NCI-H82 (cell line): ENCODE data around the gene CLSTN2.

Experiments used
- DNase-seq: peaks from one replicate; lab custom pipeline; 2025; lab: John Stamatoyannopoulos, UW

CLSTN2 gene

DNA sequence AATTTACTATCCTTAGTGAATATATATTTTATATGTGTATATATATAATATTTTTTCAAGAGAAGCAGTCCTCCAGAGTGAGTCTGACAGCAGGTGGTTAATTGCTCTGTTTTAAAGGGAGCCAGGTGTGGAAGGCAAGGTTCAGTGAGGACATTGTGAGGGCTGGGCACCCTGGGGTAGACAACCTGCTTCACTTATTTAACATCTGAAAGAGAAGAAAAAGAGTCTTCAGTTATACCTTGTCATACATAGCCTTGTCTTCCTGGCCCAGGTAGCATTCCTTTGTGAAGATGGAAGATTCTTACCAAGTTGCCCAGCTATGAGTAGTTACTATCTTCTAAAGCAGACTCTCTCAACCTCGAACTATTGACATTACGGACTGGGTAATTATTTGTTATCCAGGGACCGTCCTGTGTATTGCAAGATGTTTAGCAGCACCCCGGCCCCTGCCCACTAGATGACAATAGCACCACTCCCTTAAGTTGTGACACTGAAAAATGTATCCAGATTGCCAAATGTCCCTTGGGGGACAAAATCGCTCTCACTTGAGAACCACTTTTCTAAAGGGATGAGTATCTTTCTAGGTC lies 406.9 kb downstream of the CLSTN2 start:
- no peak for DNase-seq

- no peak for DNase-seq
Measured at GRCh38 chr3:140342668-140343067, 407.7 kb downstream of the CLSTN2 start.

DNA sequence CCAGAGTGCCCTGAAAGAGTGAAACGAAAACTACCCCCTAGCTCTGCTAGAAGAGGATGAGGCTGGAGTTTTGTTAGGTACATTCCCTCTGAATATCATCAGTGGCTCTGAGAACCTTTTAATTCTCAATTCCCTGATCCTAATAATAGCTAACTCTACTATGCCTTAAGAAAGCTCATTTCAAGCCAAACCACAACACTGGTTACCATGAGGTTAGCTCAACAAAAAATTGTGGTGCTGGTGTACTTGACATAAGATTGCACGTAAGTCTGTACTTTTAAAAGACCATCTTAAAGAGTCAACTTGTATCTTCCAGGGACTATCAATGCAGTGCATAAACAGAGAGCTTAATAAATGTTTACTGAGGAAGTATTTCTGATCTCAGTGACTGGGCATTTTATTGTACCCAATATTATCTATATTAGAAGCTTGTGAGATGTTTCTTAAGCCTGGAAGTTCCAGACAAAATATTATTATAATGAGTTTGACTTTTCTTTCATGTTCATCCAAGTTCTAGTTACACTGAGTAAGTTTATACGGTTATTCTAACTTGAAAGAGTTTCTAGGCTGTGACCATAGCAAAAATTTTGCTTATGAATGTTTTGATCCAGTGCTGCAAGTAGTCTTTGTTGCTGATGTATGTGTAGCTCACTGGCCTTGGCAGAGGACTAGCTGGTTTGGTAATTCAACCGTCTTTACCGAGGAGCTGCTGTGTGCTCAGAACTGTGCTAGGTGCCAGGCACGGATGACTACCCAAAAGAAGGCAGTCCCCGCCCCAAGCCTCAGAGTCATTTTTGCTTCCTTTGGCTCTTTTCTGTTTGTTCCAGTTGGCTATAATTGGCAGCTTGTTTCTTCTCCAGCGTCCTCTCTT lies 408.5 kb downstream of the CLSTN2 start:
- DNase-seq = no peak

DNA sequence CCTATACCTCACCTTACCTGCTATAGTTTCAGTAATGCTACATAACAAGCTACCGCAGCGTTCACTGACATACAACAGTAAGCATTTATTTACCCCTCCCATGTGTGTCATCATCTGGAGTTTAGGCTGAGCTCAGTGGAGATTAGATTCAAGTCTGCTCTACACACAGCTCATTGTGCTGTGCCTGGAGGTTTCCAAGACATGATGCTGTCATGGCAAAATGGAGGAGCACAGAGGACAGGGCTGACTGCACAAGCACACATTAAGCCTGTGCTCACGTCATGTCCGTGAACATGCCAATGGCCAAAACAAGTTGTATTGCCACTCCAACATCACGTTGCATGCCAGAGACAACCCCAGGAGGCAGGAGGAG lies 409.1 kb downstream of the CLSTN2 start:
- DNase-seq = no peak

GRCh38 chr3:140344601-140345205 lies 409.7 kb downstream of the CLSTN2 start:
- no peak for DNase-seq

- no peak for DNase-seq
Measured at GRCh38 chr3:140347151-140347550, 412.2 kb downstream of the CLSTN2 start.

DNA sequence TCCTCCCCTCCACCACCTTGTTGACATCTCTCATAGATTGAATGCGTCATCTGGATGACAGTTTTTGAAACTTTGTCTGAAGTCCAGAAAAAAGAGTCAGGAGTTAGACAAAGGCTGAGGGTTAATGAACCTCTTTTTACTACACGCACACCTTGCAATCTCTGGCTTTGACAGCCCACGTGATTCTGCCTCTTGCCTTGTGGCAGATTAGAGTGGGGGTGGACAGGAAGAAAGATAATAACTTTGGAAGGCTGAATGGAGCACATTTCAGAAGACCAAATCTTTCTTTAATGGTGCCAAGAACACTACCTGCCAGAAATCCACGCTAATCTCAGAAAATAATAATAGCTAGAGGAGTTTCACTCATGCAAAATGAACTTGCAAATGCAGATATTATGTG lies 415.0 kb downstream of the CLSTN2 start:
- no peak for DNase-seq

- no peak for DNase-seq
Measured at GRCh38 chr3:140351466-140351865, 416.5 kb downstream of the CLSTN2 start.

- no peak for DNase-seq
Measured at GRCh38 chr3:140355481-140355880, 420.5 kb downstream of the CLSTN2 start.

GRCh38 chr3:140358686-140359085 lies 423.7 kb downstream of the CLSTN2 start:
- DNase-seq = peak; percentile 39

GRCh38 chr3:140359233-140359995 lies 424.4 kb downstream of the CLSTN2 start:
- DNase-seq = no peak

DNA sequence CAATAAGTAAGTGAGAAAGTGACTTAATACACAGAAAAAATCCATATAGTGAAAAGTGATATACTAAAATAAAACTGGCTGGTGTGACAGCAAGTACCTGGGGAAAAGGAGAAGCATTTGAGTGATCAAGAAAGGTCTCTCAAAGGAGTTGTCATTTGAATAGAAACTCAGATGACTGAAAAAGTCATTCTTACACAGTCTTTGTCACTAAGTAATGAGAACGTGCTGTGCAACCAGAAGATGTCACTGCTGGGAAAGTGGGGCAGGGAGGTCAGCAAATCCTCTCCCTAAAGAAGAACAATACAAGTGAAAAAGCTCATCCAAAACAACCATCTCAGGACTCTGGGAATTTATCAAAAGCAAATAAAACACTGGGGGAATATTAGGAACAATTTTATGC lies 425.3 kb downstream of the CLSTN2 start:
- DNase-seq = no peak

DNA sequence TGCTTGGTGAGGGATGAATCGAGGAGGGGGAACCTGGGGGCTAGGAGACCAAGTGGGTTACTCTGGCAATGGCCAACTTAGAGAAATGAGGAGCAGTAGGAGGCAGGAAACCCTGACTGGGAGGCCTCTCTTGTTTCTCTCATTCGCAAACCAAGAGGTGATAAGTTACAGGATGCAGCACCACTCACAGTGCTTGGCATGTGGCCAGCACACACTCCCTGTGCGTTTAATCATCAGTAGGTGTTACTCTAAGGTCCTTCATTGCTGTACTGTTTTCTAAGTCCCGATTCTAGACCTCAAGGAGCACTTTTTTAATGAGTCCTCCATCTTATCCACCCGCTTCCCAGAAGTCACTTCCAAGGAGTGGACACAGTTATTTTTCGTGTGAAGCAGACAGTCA lies 428.8 kb downstream of the CLSTN2 start:
- DNase-seq = no peak

- DNase-seq = no peak
Measured at GRCh38 chr3:140365872-140366697, 431.1 kb downstream of the CLSTN2 start.

GRCh38 chr3:140368223-140368811 lies 433.3 kb downstream of the CLSTN2 start:
- DNase-seq = no peak

- no peak for DNase-seq
Measured at GRCh38 chr3:140370686-140371085, 435.7 kb downstream of the CLSTN2 start.

DNA sequence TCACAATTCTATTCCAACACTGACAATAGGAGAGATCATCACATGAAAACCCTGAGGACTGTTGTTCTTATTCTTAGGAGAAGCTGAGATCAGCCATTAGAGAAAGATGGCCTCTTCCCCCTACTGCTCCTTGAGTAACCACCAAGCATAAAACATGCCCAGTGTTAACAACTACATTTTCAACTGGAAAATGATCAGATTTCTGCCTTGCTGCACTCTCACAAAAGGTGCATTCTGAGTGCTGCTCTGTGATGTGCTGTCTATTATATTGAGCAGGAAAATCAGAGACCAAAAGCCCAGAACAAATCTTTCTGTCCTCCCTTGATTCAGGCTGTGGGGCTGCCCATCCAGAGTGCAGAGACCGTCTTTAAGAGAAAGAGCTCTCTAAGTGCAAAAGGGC lies 438.2 kb downstream of the CLSTN2 start:
- no peak for DNase-seq

DNA sequence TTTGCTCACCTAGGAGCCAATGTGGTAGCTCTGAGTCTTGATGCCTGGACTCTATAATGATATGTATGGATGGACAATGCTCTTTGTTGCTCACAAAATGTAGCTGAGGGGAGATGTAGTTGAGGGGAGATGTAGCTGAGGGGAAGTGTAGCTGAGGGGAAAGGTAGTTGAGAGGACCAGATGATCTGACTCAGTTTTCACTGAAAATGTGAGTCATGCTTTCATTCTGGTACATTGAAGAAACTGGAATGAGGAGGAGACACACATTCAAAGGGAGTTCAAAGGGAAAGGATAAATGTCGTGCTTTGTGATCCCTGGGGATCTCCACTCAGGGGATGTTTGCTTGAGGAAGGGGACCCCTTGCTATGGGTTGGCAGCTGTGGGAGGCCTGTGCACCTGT lies 440.0 kb downstream of the CLSTN2 start:
- DNase-seq = no peak

- no peak for DNase-seq
Measured at GRCh38 chr3:140376136-140376889, 441.3 kb downstream of the CLSTN2 start.

DNA sequence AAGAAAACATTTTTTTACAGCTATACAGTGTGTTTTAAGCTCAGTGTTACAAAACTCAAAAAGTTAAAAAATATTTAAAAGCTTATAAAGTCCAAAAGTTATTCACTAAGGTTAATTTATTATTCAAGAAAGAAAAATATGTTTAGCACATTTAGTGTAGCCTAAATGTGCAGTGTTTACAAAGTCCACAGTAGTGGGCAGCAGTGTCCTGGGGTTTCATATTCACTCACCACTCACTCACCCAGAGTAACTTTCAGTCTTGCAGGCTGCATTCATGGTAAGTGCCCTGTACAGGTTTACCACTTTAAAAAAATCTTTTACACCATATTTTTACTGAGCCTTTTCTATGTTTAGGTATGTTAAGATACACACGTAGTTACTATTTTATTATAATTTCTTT lies 442.7 kb downstream of the CLSTN2 start:
- DNase-seq = no peak
